MCF 10A (cell line): ENCODE results near the gene GGT6. TPM values are rescaled to one million over a fixed set of nuclear protein-coding genes. Genes with fewer than 3 reads are reported as not detected.

ENCODE experiments used
- BruUV-seq: library from RNA; stranded (reverse); fragments of 400-500 nt; replicated peaks from 2 replicates; lab custom pipeline; 2021; lab: Mats Ljungman, UMichigan
- CTCF ChIA-PET: fragments of 300-600 bp; sonication (Branson Sonifier 250); formaldehyde crosslinking; extraction: SDS; loops from one replicate; lab custom pipeline; 2021; ENCODE audit warnings: antibody characterized with exemption, inconsistent platforms; lab: Yijun Ruan, JAX
- POLR2A ChIA-PET: fragments of 300-600, 350-650 bp; sonication (Branson Sonifier 250); formaldehyde crosslinking; extraction: SDS; loops from one replicate; lab custom pipeline; 2020; ENCODE audit warnings: antibody characterized with exemption, inconsistent platforms; lab: Yijun Ruan, JAX
- DNase-seq: peaks from one replicate; pipeline ENCODE4 v3.0.0-alpha.2; 2018; ENCODE audit not compliant: unreplicated experiment
- H3K27ac Mint-ChIP-seq: one replicate; pipeline ENCODE4 v1.8.0; 2022; ENCODE audit warnings: mild to moderate bottlenecking, low read depth, mixed read lengths; ENCODE audit not compliant: unreplicated experiment
- H3K27me3 Mint-ChIP-seq: one replicate; pipeline ENCODE4 v1.8.0; 2022; ENCODE audit warnings: mixed read lengths; ENCODE audit not compliant: insufficient read depth, unreplicated experiment
- H3K36me3 Mint-ChIP-seq: one replicate; pipeline ENCODE4 v1.8.0; 2022; ENCODE audit warnings: mild to moderate bottlenecking, moderate library complexity, mixed read lengths; ENCODE audit not compliant: insufficient read depth, unreplicated experiment
- H3K4me1 Mint-ChIP-seq: one replicate; pipeline ENCODE4 v1.8.0; 2022; ENCODE audit warnings: mixed read lengths; ENCODE audit not compliant: insufficient read depth, unreplicated experiment
- H3K4me3 Mint-ChIP-seq: one replicate; pipeline ENCODE4 v1.8.0; 2022; ENCODE audit warnings: mild to moderate bottlenecking, moderate library complexity, mixed read lengths; ENCODE audit not compliant: unreplicated experiment
- H3K9me3 Mint-ChIP-seq: one replicate; pipeline ENCODE4 v1.8.0; 2022; ENCODE audit warnings: mixed read lengths; ENCODE audit not compliant: unreplicated experiment
- intact Hi-C: fragments of 100-400 bp; cut with micrococcal nuclease; formaldehyde crosslinking; loops from 2 replicates; pipeline ENCODE4 v1.14.1; 2022
- total RNA-seq: library from RNA; stranded (reverse); gene quantifications from 2 replicates; pipeline ENCODE4 v1.2.3, GENCODE V29; 2022
- TF ChIP-seq, protein P1 (sequence below): fragments of 200-600 bp; IDR thresholded peaks from one replicate; pipeline ENCODE4 v1.8.0; 2022; ENCODE audit warnings: antibody characterized with exemption, mild to moderate bottlenecking; ENCODE audit not compliant: unreplicated experiment

GGT6 gene
- total RNA-seq, 1 experiment from 2014 or later: not detected

- Mint-ChIP-seq H3K4me3 (no peak overlapping the region), H3K4me1 (peaks cover 14% of the 10 kb centered on the region), H3K36me3 (no peaks in the 10 kb centered on the region), H3K9me3 (no peaks in the 10 kb centered on the region), H3K27me3 (no peaks in the 10 kb centered on the region), H3K27ac (no peak overlapping the region)
- intact Hi-C loops: loop anchor here (10.0 kb wide), 1 partner anchor 503 kb away; no protein-coding TSS in a partner anchor
- BruUV-seq: no TSS peak
- TF ChIP-seq, protein P1, sequence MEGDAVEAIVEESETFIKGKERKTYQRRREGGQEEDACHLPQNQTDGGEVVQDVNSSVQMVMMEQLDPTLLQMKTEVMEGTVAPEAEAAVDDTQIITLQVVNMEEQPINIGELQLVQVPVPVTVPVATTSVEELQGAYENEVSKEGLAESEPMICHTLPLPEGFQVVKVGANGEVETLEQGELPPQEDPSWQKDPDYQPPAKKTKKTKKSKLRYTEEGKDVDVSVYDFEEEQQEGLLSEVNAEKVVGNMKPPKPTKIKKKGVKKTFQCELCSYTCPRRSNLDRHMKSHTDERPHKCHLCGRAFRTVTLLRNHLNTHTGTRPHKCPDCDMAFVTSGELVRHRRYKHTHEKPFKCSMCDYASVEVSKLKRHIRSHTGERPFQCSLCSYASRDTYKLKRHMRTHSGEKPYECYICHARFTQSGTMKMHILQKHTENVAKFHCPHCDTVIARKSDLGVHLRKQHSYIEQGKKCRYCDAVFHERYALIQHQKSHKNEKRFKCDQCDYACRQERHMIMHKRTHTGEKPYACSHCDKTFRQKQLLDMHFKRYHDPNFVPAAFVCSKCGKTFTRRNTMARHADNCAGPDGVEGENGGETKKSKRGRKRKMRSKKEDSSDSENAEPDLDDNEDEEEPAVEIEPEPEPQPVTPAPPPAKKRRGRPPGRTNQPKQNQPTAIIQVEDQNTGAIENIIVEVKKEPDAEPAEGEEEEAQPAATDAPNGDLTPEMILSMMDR: no peak
- CTCF ChIA-PET: interaction anchor here (0.5 to 5.0 kb wide), 6 partner anchors 50 to 1825 kb away, joined by 3 to 32 read pairs (median 3); no protein-coding TSS in a partner anchor
- POLR2A ChIA-PET: interaction anchor here (0.6 to 1.1 kb wide), 3 partner anchors 8 to 397 kb away, joined by 3 to 4 read pairs (median 4); no protein-coding TSS in a partner anchor
- no peak for DNase-seq
Observed at GRCh38 chr17:4562015-4562969, 1.9 kb upstream of the GGT6 start.

- H3K27me3 Mint-ChIP-seq: no peaks in the 10 kb centered on the region
- CTCF ChIA-PET: interaction anchor here (0.6 to 5.0 kb wide), 3 partner anchors 65 to 689 kb away, joined by 3 to 32 read pairs (median 5); no protein-coding TSS in a partner anchor
- no peak for DNase-seq
- peaks cover 17% of the 10 kb centered on the region for H3K4me1 Mint-ChIP-seq
- TF ChIP-seq, protein P1: no peak
- no TSS peak for BruUV-seq
- POLR2A ChIA-PET: no interaction called here
- no peaks in the 10 kb centered on the region for H3K9me3 Mint-ChIP-seq
- intact Hi-C loops: loop anchor here (10.0 kb wide), 1 partner anchor 504 kb away; no protein-coding TSS in a partner anchor
- no peaks in the 10 kb centered on the region for H3K36me3 Mint-ChIP-seq
- H3K4me3 Mint-ChIP-seq: no peak overlapping the region
- no peak overlapping the region for H3K27ac Mint-ChIP-seq
Observed at GRCh38 chr17:4560837-4561256, 470 bp upstream of the GGT6 start.

- Mint-ChIP-seq H3K4me3 (no peak overlapping the region), H3K27me3 (no peaks in the 10 kb centered on the region), H3K36me3 (peaks cover 3% of the 10 kb centered on the region), H3K4me1 (peaks cover 18% of the 10 kb centered on the region), H3K9me3 (no peaks in the 10 kb centered on the region), H3K27ac (no peak overlapping the region)
- CTCF ChIA-PET: interaction anchor here (1.4 to 5.0 kb wide), 2 partner anchors 66 to 139 kb away, joined by 5 to 32 read pairs; no protein-coding TSS in a partner anchor
- TF ChIP-seq, protein P1: no peak
- POLR2A ChIA-PET: no interaction called here
- no peak for DNase-seq
- intact Hi-C loops: loop anchor here (10.0 kb wide), 1 partner anchor 505 kb away; no protein-coding TSS in a partner anchor
- BruUV-seq: no TSS peak
Observed at GRCh38 chr17:4559966-4560365, 411 bp downstream of the GGT6 start.
